ENCODE data around the gene MINAR1. TPM values are rescaled to one million over a fixed set of nuclear protein-coding genes. Genes with fewer than 3 reads are reported as not detected.
"Not testable (repeated sequence)": the region's sequence is repeated elsewhere in the genome, so short reads cannot be mapped to it uniquely, and the experiment has no call there.

MINAR1 gene
- polyA plus RNA-seq (2013, experiment 1 of 2; ENCODE audit: insufficient read length): 3.2 TPM
- polyA plus RNA-seq (2013, experiment 2 of 2; ENCODE audit: insufficient read length): 3.5 TPM

- peak; percentile 78 for DNase-seq
These were observed at the start of gene MINAR1 for GRCh38 chr15:79431636-79432344. Gene MINAR1, plus strand, starts transcription at chr15:79432336. Its CDS starts 23,812 bp downstream, at chr15:79456148.

GRCh38 chr15:79394231-79394630 lies 37.9 kb upstream of the MINAR1 start:
- peak; percentile 52 for DNase-seq

- DNase-seq: no peak
These were observed 35.3 kb upstream of the MINAR1 start for GRCh38 chr15:79396850-79397249.

GRCh38 chr15:79397269-79397910 lies 34.7 kb upstream of the MINAR1 start:
- no peak for DNase-seq

GRCh38 chr15:79399606-79400005 lies 32.5 kb upstream of the MINAR1 start:
- DNase-seq: no peak

- no peak for DNase-seq
These were observed 31.5 kb upstream of the MINAR1 start for GRCh38 chr15:79400650-79401049.

- DNase-seq: no peak
These were observed 30.8 kb upstream of the MINAR1 start for GRCh38 chr15:79401301-79401700.

- DNase-seq: no peak
These were observed 30.0 kb upstream of the MINAR1 start for GRCh38 chr15:79402136-79402535.

GRCh38 chr15:79403501-79403900 lies 28.6 kb upstream of the MINAR1 start:
- DNase-seq: peak; percentile 11

GRCh38 chr15:79406210-79406609 lies 25.9 kb upstream of the MINAR1 start:
- no peak for DNase-seq

GRCh38 chr15:79408041-79408440 lies 24.1 kb upstream of the MINAR1 start:
- DNase-seq: no peak

- DNase-seq: peak; percentile 9
These were observed 21.9 kb upstream of the MINAR1 start for GRCh38 chr15:79410237-79410636.

- no peak for DNase-seq
These were observed 20.1 kb upstream of the MINAR1 start for GRCh38 chr15:79412010-79412409.

- DNase-seq: no peak
These were observed 19.7 kb upstream of the MINAR1 start for GRCh38 chr15:79412429-79412828.

- DNase-seq: no peak
These were observed 15.3 kb upstream of the MINAR1 start for GRCh38 chr15:79416876-79417275.

- peak; percentile 11 for DNase-seq
These were observed 13.3 kb upstream of the MINAR1 start for GRCh38 chr15:79418693-79419279.

- no peak for DNase-seq
These were observed 6.4 kb upstream of the MINAR1 start for GRCh38 chr15:79425591-79426295.

GRCh38 chr15:79426899-79427298 lies 5.2 kb upstream of the MINAR1 start:
- DNase-seq: not testable (repeated sequence)

GRCh38 chr15:79427781-79428598 lies 4.1 kb upstream of the MINAR1 start:
- DNase-seq: no peak

- peak; percentile 31 for DNase-seq
These were observed 1.1 kb upstream of the MINAR1 start for GRCh38 chr15:79430901-79431635.

Measured in fibroblast of skin of scalp (primary cell).